Smooth muscle cell (in vitro differentiated cells): ENCODE data around the gene FOXN1. TPM values are rescaled to one million over a fixed set of nuclear protein-coding genes. Genes with fewer than 3 reads are reported as not detected.

ENCODE experiments used
- DNase-seq: peaks from one replicate; lab custom pipeline; 2025; ENCODE audit not compliant: unreplicated experiment; lab: John Stamatoyannopoulos, UW
- H2AFZ ChIP-seq: fragments of 200-600 bp; sonication (generic); 2 replicates; pipeline ENCODE4 v1.6.0; 2016; ENCODE audit warnings: antibody characterized with exemption, low read depth, mild to moderate bottlenecking
- H3F3A ChIP-seq: fragments of 200-600 bp; sonication (generic); 2 replicates; pipeline ENCODE4 v1.6.0; 2017; ENCODE audit warnings: antibody characterized with exemption, low read depth
- H3K27ac ChIP-seq: fragments of 200-600 bp; sonication (generic); 2 replicates; pipeline ENCODE4 v1.5.1; 2016; ENCODE audit warnings: low read depth, mild to moderate bottlenecking
- H3K27me3 ChIP-seq: fragments of 200-600 bp; sonication (generic); 2 replicates; pipeline ENCODE4 v1.6.1; 2016; ENCODE audit warnings: low read depth, mild to moderate bottlenecking
- H3K36me3 ChIP-seq: fragments of 200-600 bp; sonication (generic); 2 replicates; pipeline ENCODE4 v1.5.1; 2016; ENCODE audit warnings: low read depth
- H3K4me1 ChIP-seq: fragments of 200-600 bp; sonication (generic); 2 replicates; pipeline ENCODE4 v1.5.1; 2016; ENCODE audit warnings: low read depth
- H3K4me2 ChIP-seq: fragments of 200-600 bp; sonication (generic); 2 replicates; pipeline ENCODE4 v1.6.0; 2016; ENCODE audit warnings: mild to moderate bottlenecking
- H3K4me3 ChIP-seq: fragments of 200-600 bp; sonication (generic); 2 replicates; pipeline ENCODE4 v1.5.1; 2016; ENCODE audit warnings: mild to moderate bottlenecking
- H3K79me2 ChIP-seq: fragments of 200-600 bp; sonication (generic); 2 replicates; pipeline ENCODE4 v1.6.0; 2016; ENCODE audit warnings: low read depth, mild to moderate bottlenecking
- H3K9ac ChIP-seq: fragments of 200-600 bp; sonication (generic); 2 replicates; pipeline ENCODE4 v1.6.0; 2016; ENCODE audit warnings: low read depth
- H3K9me3 ChIP-seq: fragments of 200-600 bp; sonication (generic); replicated peaks from 2 replicates; pipeline ENCODE4 v1.5.1; 2016; ENCODE audit warnings: low read depth
- H4K20me1 ChIP-seq: fragments of 200-600 bp; sonication (generic); 2 replicates; pipeline ENCODE4 v1.6.0; 2016; ENCODE audit warnings: low read depth
- WGBS: methylation state at CpG from one replicate; pipeline ENCODE4 v1.1.7; 2016; ENCODE audit warnings: low lambda C conversion rate; 5-methylcytosine and 5-hydroxymethylcytosine counted together
- polyA plus RNA-seq: library from polyadenylated mRNA; unstranded; fragments of >200 nt; fragmentation: Nextera tagmentation; extraction: Ambion mirVana; gene quantifications from 2 replicates; pipeline ENCODE4 v1.2.1, GENCODE V29; 2016
- total RNA-seq: library from RNA; depleted of rRNA; stranded (reverse); fragments of >200 nt; gene quantifications from 2 replicates; pipeline ENCODE4 v1.2.3, GENCODE V29; 2014
- TF ChIP-seq, protein P1 (sequence below): fragments of 200-600 bp; sonication (generic); IDR thresholded peaks from 2 replicates; pipeline ENCODE4 v1.5.1; 2017; ENCODE audit warnings: borderline replicate concordance, mild to moderate bottlenecking, antibody characterized with exemption; ENCODE audit not compliant: insufficient read depth, poor library complexity, severe bottlenecking

The FOXN1 gene
- total and polyA plus RNA-seq, 2 experiments from 2014 or later: 0.36 TPM; not detected in 1

DNA sequence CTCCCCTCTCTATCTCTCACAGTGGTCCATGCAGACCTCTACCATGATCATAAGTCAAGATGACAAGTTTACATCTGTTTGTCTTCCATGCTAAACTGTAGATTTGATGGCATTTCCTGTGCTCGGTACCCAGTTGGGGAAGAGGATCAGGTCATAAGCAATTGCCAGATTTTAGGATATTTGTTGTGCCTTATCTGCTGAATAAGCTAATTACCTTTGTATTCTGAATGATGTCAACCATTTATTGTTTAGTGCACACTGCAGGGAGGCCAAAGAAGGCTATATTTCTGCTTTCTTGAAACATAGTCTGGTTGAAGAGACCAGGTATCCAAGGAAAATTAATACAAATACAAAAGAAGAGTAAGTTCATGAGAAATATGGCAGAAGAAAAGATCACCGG, 76.4 kb downstream of the FOXN1 start:
- H3K79me2 ChIP-seq: no peaks in the 10 kb centered on the region
- no peak overlapping the region for H3K27ac ChIP-seq
- H3K9me3 ChIP-seq: no peaks in the 10 kb centered on the region
- H3K4me2 ChIP-seq: no peak overlapping the region
- no peaks in the 10 kb centered on the region for H3K27me3 ChIP-seq
- no peak overlapping the region for H3K4me3 ChIP-seq
- no peaks in the 10 kb centered on the region for H3K4me1 ChIP-seq
- DNase-seq: no peak
- peaks cover 3% of the 10 kb centered on the region for H3F3A ChIP-seq
- TF ChIP-seq, protein P1, sequence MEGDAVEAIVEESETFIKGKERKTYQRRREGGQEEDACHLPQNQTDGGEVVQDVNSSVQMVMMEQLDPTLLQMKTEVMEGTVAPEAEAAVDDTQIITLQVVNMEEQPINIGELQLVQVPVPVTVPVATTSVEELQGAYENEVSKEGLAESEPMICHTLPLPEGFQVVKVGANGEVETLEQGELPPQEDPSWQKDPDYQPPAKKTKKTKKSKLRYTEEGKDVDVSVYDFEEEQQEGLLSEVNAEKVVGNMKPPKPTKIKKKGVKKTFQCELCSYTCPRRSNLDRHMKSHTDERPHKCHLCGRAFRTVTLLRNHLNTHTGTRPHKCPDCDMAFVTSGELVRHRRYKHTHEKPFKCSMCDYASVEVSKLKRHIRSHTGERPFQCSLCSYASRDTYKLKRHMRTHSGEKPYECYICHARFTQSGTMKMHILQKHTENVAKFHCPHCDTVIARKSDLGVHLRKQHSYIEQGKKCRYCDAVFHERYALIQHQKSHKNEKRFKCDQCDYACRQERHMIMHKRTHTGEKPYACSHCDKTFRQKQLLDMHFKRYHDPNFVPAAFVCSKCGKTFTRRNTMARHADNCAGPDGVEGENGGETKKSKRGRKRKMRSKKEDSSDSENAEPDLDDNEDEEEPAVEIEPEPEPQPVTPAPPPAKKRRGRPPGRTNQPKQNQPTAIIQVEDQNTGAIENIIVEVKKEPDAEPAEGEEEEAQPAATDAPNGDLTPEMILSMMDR: no peak
- no peak overlapping the region for H2AFZ ChIP-seq
- H3K9ac ChIP-seq: no peak overlapping the region
- peaks cover 4% of the 10 kb centered on the region for H3K36me3 ChIP-seq
- no peaks in the 10 kb centered on the region for H4K20me1 ChIP-seq
- 98% methylated on average over 2 of the region's 2 CpGs for WGBS

DNA sequence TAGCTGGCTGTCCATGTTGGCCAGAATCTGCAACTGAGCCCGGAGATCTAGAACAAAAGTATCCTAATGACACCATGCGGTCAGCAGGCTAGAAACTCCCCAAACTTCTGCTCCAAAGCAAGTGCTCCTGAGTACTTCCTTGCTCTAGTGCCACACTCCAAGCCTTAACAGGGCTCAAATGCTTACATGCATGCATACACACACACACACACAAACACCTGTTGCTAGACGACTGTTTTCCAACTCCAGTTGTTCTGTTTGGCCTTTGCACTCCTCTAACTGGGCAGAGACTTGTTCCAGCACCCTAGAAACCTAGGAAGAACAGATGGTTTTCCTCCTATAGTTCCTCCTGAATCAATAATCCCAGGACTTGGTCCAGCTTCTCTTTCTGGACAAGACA, 78.3 kb downstream of the FOXN1 start:
- H3K79me2 ChIP-seq: no peaks in the 10 kb centered on the region
- no peaks in the 10 kb centered on the region for H3K4me1 ChIP-seq
- no peak overlapping the region for H3K4me2 ChIP-seq
- H4K20me1 ChIP-seq: no peaks in the 10 kb centered on the region
- H3K9ac ChIP-seq: no peak overlapping the region
- H2AFZ ChIP-seq: no peak overlapping the region
- H3K27ac ChIP-seq: no peak overlapping the region
- no peaks in the 10 kb centered on the region for H3K9me3 ChIP-seq
- TF ChIP-seq, protein P1: no peak
- WGBS: 95% methylated on average over 3 of the region's 3 CpGs
- H3K27me3 ChIP-seq: no peaks in the 10 kb centered on the region
- no peak for DNase-seq
- no peak overlapping the region for H3K4me3 ChIP-seq
- H3F3A ChIP-seq: no peaks in the 10 kb centered on the region
- peaks cover 4% of the 10 kb centered on the region for H3K36me3 ChIP-seq

DNA sequence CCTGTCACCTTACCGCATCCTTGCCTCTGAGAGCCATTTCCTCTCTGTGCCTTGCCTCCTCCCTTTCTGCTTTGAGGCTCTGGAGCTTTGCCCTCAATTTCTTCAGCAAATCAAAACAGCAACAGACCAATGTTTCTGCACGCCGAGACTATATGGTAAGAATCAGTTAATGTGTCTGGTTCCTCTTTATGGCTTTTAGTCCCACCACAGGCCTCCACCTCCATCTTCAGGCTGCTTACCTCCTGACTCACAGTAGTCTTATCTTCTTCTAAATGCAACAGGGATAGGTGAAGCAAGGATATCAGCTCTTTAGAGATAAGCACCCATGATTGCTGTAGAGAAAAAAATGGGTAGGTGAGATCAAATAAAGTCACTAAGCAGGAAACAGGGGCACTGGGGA, 79.7 kb downstream of the FOXN1 start:
- no peak overlapping the region for H3K27ac ChIP-seq
- no peak overlapping the region for H3K9ac ChIP-seq
- no peaks in the 10 kb centered on the region for H3K9me3 ChIP-seq
- WGBS: 98% methylated on average over 3 of the region's 3 CpGs
- H3F3A ChIP-seq: no peaks in the 10 kb centered on the region
- H3K36me3 ChIP-seq: peaks cover 4% of the 10 kb centered on the region
- TF ChIP-seq, protein P1: no peak
- no peak overlapping the region for H3K4me2 ChIP-seq
- no peaks in the 10 kb centered on the region for H3K79me2 ChIP-seq
- DNase-seq: no peak
- H3K4me1 ChIP-seq: no peaks in the 10 kb centered on the region
- H2AFZ ChIP-seq: no peak overlapping the region
- no peak overlapping the region for H3K4me3 ChIP-seq
- H3K27me3 ChIP-seq: no peaks in the 10 kb centered on the region
- H4K20me1 ChIP-seq: no peaks in the 10 kb centered on the region

Other genes with a start within 250 kb of the FOXN1 start
- 11.2 and 12.1 TPM in 2 replicates for gene TMEM97, start 187.1 kb upstream of the FOXN1 start, total RNA-seq
- gene TMEM97, start 187.1 kb upstream of the FOXN1 start, polyA plus RNA-seq: 15.8 and 17.2 TPM in 2 replicates
- 49.8 and 102 TPM in 2 replicates for gene IFT20, start 170.9 kb upstream of the FOXN1 start, total RNA-seq
- 83.8 and 88.9 TPM in 2 replicates for gene IFT20, start 170.9 kb upstream of the FOXN1 start, polyA plus RNA-seq
- gene TNFAIP1, start 170.6 kb upstream of the FOXN1 start, total RNA-seq: 81.0 and 89.9 TPM in 2 replicates
- 75.0 and 82.4 TPM in 2 replicates for gene TNFAIP1, start 170.6 kb upstream of the FOXN1 start, polyA plus RNA-seq
- 52.6 and 55.0 TPM in 2 replicates for gene POLDIP2, start 148.8 kb upstream of the FOXN1 start, total RNA-seq
- 82.9 and 83.2 TPM in 2 replicates for gene POLDIP2, start 148.8 kb upstream of the FOXN1 start, polyA plus RNA-seq
- gene SEBOX, start 141.1 kb upstream of the FOXN1 start, total RNA-seq: not detected in 2 replicates
- gene SEBOX, start 141.1 kb upstream of the FOXN1 start, polyA plus RNA-seq: not detected in 2 replicates
- 60.3 and 90.5 TPM in 2 replicates for gene VTN, start 136.0 kb upstream of the FOXN1 start, total RNA-seq
- gene VTN, start 136.0 kb upstream of the FOXN1 start, polyA plus RNA-seq: 71.2 and 90.3 TPM in 2 replicates
- 8.2 and 13.4 TPM in 2 replicates for gene SARM1, start 134.7 kb upstream of the FOXN1 start, total RNA-seq
- gene SARM1, start 134.7 kb upstream of the FOXN1 start, polyA plus RNA-seq: 8.3 and 8.7 TPM in 2 replicates
- 5.1 and 20.9 TPM in 2 replicates for gene SLC46A1, start 100.1 kb upstream of the FOXN1 start, total RNA-seq
- 7.0 and 10.3 TPM in 2 replicates for gene SLC46A1, start 100.1 kb upstream of the FOXN1 start, polyA plus RNA-seq
- not detected in 2 replicates for gene SLC13A2, start 32.7 kb upstream of the FOXN1 start, total RNA-seq
- gene SLC13A2, start 32.7 kb upstream of the FOXN1 start, polyA plus RNA-seq: not detected in 2 replicates
- 46.9 and 48.3 TPM in 2 replicates for gene UNC119, start 46.3 kb downstream of the FOXN1 start, total RNA-seq
- gene UNC119, start 46.3 kb downstream of the FOXN1 start, polyA plus RNA-seq: 35.9 and 40.2 TPM in 2 replicates
- 27.4 and 61.3 TPM in 2 replicates for gene PIGS, start 65.2 kb downstream of the FOXN1 start, total RNA-seq
- gene PIGS, start 65.2 kb downstream of the FOXN1 start, polyA plus RNA-seq: 69.2 and 75.4 TPM in 2 replicates
- 72.6 and 106 TPM in 2 replicates for gene ALDOC, start 70.5 kb downstream of the FOXN1 start, total RNA-seq
- gene ALDOC, start 70.5 kb downstream of the FOXN1 start, polyA plus RNA-seq: 61.7 and 71.5 TPM in 2 replicates
- gene SPAG5, start 92.7 kb downstream of the FOXN1 start, total RNA-seq: 13.9 and 21.3 TPM in 2 replicates
- gene SPAG5, start 92.7 kb downstream of the FOXN1 start, polyA plus RNA-seq: 19.8 and 23.7 TPM in 2 replicates
- 2.2 and 3.8 TPM in 2 replicates for gene RSKR, start 107.8 kb downstream of the FOXN1 start, total RNA-seq
- gene RSKR, start 107.8 kb downstream of the FOXN1 start, polyA plus RNA-seq: 2.0 and 2.3 TPM in 2 replicates
- gene BLTP2, start 138.8 kb downstream of the FOXN1 start, total RNA-seq: 63.5 and 93.3 TPM in 2 replicates
- gene BLTP2, start 138.8 kb downstream of the FOXN1 start, polyA plus RNA-seq: 35.1 and 37.1 TPM in 2 replicates
- gene SDF2, start 155.6 kb downstream of the FOXN1 start, total RNA-seq: 78.8 and 88.6 TPM in 2 replicates
- gene SDF2, start 155.6 kb downstream of the FOXN1 start, polyA plus RNA-seq: 87.9 and 96.5 TPM in 2 replicates
- 48.5 and 64.0 TPM in 2 replicates for gene SUPT6H, start 155.9 kb downstream of the FOXN1 start, total RNA-seq
- 22.4 and 26.1 TPM in 2 replicates for gene SUPT6H, start 155.9 kb downstream of the FOXN1 start, polyA plus RNA-seq
- gene PROCA1, start 205.5 kb downstream of the FOXN1 start, total RNA-seq: 1.9 and 3.0 TPM in 2 replicates
- 1.8 and 3.0 TPM in 2 replicates for gene PROCA1, start 205.5 kb downstream of the FOXN1 start, polyA plus RNA-seq
- gene RAB34, start 211.5 kb downstream of the FOXN1 start, total RNA-seq: 141 and 208 TPM in 2 replicates
- 256 and 289 TPM in 2 replicates for gene RAB34, start 211.5 kb downstream of the FOXN1 start, polyA plus RNA-seq
- 626 and 629 TPM in 2 replicates for gene RPL23A, start 213.6 kb downstream of the FOXN1 start, total RNA-seq
- 1,149 and 1,234 TPM in 2 replicates for gene RPL23A, start 213.6 kb downstream of the FOXN1 start, polyA plus RNA-seq
- gene TLCD1, start 219.9 kb downstream of the FOXN1 start, total RNA-seq: 14.7 and 21.9 TPM in 2 replicates
- gene TLCD1, start 219.9 kb downstream of the FOXN1 start, polyA plus RNA-seq: 11.2 and 15.6 TPM in 2 replicates
- gene NEK8, start 222.4 kb downstream of the FOXN1 start, total RNA-seq: 1.2 and 2.8 TPM in 2 replicates
- 4.6 TPM in 2 replicates for gene NEK8, start 222.4 kb downstream of the FOXN1 start, polyA plus RNA-seq
- 82.1 and 97.0 TPM in 2 replicates for gene TRAF4, start 237.7 kb downstream of the FOXN1 start, total RNA-seq
- 47.5 and 55.2 TPM in 2 replicates for gene TRAF4, start 237.7 kb downstream of the FOXN1 start, polyA plus RNA-seq